HCT116 (cell line): ENCODE measurements around the gene NPTX1. TPM values are rescaled to one million over a fixed set of nuclear protein-coding genes. Genes with fewer than 3 reads are reported as not detected.

ENCODE experiments used
- ATAC-seq: fragments of 200-7000 bp; cut with Tn5 transposase; 2 replicates; pipeline ENCODE4 v1.9.1; 2020; ENCODE audit warnings: mild to moderate bottlenecking, moderate library complexity
- BruUV-seq: library from RNA; stranded (reverse); fragments of 400-500 nt; replicated peaks from 2 replicates; lab custom pipeline; 2021; lab: Mats Ljungman, UMichigan
- CTCF ChIA-PET: fragments of 300-600 bp; sonication (Branson Sonifier 250); formaldehyde crosslinking; loops from one replicate; lab custom pipeline; 2021; ENCODE audit warnings: antibody characterized with exemption; lab: Charles Lee
- POLR2A ChIA-PET: fragments of 300-600, 350-600 bp; sonication (Branson Sonifier 250); formaldehyde crosslinking; loops from one replicate; lab custom pipeline; 2021; ENCODE audit warnings: antibody characterized with exemption; lab: Charles Lee
- RAD21 ChIA-PET, 2 experiments: fragments of 300-600 bp; sonication (Branson Sonifier 250); formaldehyde crosslinking; loops; one replicate each; lab custom pipeline; 2023; ENCODE audit warnings: low total read pairs in 2 of 2; ENCODE audit not compliant: uncharacterized antibody in 2 of 2, unreplicated experiment in 2 of 2, low non-redundant PET in 1 of 2; lab: Charles Lee
- DNase-seq: peaks from one replicate; pipeline ENCODE4 v3.0.0-alpha.2; 2010; ENCODE audit warnings: low read depth, low spot score
- H2AFZ ChIP-seq: fragments of 200-600 bp; shearing (Covaris generic), sonication (generic); 2 replicates; pipeline ENCODE4 v1.6.1; 2017; ENCODE audit warnings: low read depth, mixed run types, mixed read lengths, antibody characterized with exemption, low read length; ENCODE audit not compliant: poor library complexity, severe bottlenecking
- H3K27ac ChIP-seq: 2 replicates; pipeline ENCODE4 v1.5.1; 2012; ENCODE audit warnings: low read depth, low read length
- H3K27me3 ChIP-seq: fragments of 200-600 bp; sonication (generic); 2 replicates; pipeline ENCODE4 v1.6.1; 2016; ENCODE audit warnings: mixed run types, low read length, mixed read lengths; ENCODE audit not compliant: insufficient read depth
- H3K36me3 ChIP-seq, 2 experiments: fragments of 200-500 bp in 1 of 2; fragments of 200-600 bp in 1 of 2; sonication (Bioruptor generic) in 1 of 2; sonication (generic) in 1 of 2; 2 replicates each; pipeline versions ENCODE4 v1.5.1 to v1.6.1; 2014 to 2016; ENCODE audit warnings: low read length in 2 of 2, inconsistent platforms in 1 of 2, mixed read lengths in 1 of 2, mixed run types in 1 of 2; ENCODE audit not compliant: insufficient read depth in 2 of 2, control insufficient read depth in 1 of 2
- H3K4me1 ChIP-seq, 2 experiments: fragments of 200-600 bp in 1 of 2; sonication (generic) in 1 of 2; 2 replicates each; pipeline versions ENCODE4 v1.5.1 to v1.6.1; 2012 to 2017; ENCODE audit warnings: low read length in 2 of 2, inconsistent platforms in 1 of 2, mild to moderate bottlenecking in 1 of 2, mixed read lengths in 1 of 2, mixed run types in 1 of 2, moderate library complexity in 1 of 2; ENCODE audit not compliant: insufficient read depth in 2 of 2, control insufficient read depth in 1 of 2
- H3K4me2 ChIP-seq: fragments of 200-600 bp; sonication (generic); 2 replicates; pipeline ENCODE4 v1.6.1; 2017; ENCODE audit warnings: mixed run types, low read length, mixed read lengths
- H3K4me3 ChIP-seq, 2 experiments: fragments of 200-600 bp in 1 of 2; sonication (generic) in 1 of 2; replicated peaks in 1 of 2; 2 replicates each; pipeline ENCODE4 v1.5.1; 2011 to 2016; ENCODE audit warnings: low read length in 2 of 2, control low read depth in 1 of 2, low read depth in 1 of 2, mild to moderate bottlenecking in 1 of 2, mixed read lengths in 1 of 2, mixed run types in 1 of 2
- H3K79me2 ChIP-seq: fragments of 200-600 bp; sonication (generic); 2 replicates; pipeline ENCODE4 v1.6.1; 2017; ENCODE audit warnings: mild to moderate bottlenecking, mixed run types, low read length, moderate library complexity, mixed read lengths; ENCODE audit not compliant: insufficient read depth
- H3K9ac ChIP-seq: fragments of 200-600 bp; sonication (generic); 2 replicates; pipeline ENCODE4 v1.6.1; 2016; ENCODE audit warnings: low read length, mixed read lengths
- H3K9me2 ChIP-seq: fragments of 200-600 bp; sonication (generic), shearing (Covaris generic); 2 replicates; pipeline ENCODE4 v1.6.1; 2017; ENCODE audit warnings: mixed run types, mild to moderate bottlenecking, moderate library complexity; ENCODE audit not compliant: insufficient read depth
- H3K9me3 ChIP-seq, 2 experiments: fragments of 200-500 bp in 1 of 2; fragments of 200-600 bp in 1 of 2; sonication (Bioruptor generic) in 1 of 2; sonication (generic) in 1 of 2; 2 replicates each; pipeline ENCODE4 v1.6.1; 2014 to 2017; ENCODE audit warnings: low read length in 2 of 2, mixed read lengths in 2 of 2, inconsistent platforms in 1 of 2, low read depth in 1 of 2, mild to moderate bottlenecking in 1 of 2, mixed run types in 1 of 2, moderate library complexity in 1 of 2; ENCODE audit not compliant: control insufficient read depth in 1 of 2, insufficient read depth in 1 of 2
- H4K20me1 ChIP-seq: fragments of 200-600 bp; sonication (generic), shearing (Covaris generic); 2 replicates; pipeline ENCODE4 v1.6.1; 2017; ENCODE audit warnings: mixed run types, mild to moderate bottlenecking, moderate library complexity; ENCODE audit not compliant: insufficient read depth
- CBX3 ChIP-seq: IDR thresholded peaks from 2 replicates; pipeline ENCODE4 v1.6.1; 2012; ENCODE audit warnings: low read depth
- POLR2A ChIP-seq: IDR thresholded peaks from 2 replicates; pipeline ENCODE4 v1.7.0; 2011; ENCODE audit warnings: borderline replicate concordance; ENCODE audit not compliant: insufficient read depth, insufficient read length; ENCODE audit errors: extremely low read depth
- SIN3A ChIP-seq: IDR thresholded peaks from 2 replicates; pipeline ENCODE4 v1.6.1; 2012; ENCODE audit warnings: low read depth
- YY1 ChIP-seq: IDR thresholded peaks from 2 replicates; pipeline ENCODE4 v1.6.1; 2011; ENCODE audit warnings: low read length, low read depth, moderate library complexity, mild to moderate bottlenecking; ENCODE audit not compliant: insufficient replicate concordance; ENCODE audit errors: extremely low read depth
- intact Hi-C: fragments of 100-400 bp; cut with micrococcal nuclease; formaldehyde crosslinking; loops from 2 replicates; pipeline ENCODE4 v1.10.0; 2022
- total RNA-seq: library from RNA; stranded (reverse); gene quantifications from one replicate; pipeline ENCODE4 v1.2.1, GENCODE V29; 2021; ENCODE audit not compliant: unreplicated experiment
- TF ChIP-seq, protein P1 (sequence below): IDR thresholded peaks from 2 replicates; pipeline ENCODE4 v1.6.1; 2012; ENCODE audit warnings: low read depth

The NPTX1 gene
- total RNA-seq, 1 experiment from 2014 or later: 0.15 TPM

DNA sequence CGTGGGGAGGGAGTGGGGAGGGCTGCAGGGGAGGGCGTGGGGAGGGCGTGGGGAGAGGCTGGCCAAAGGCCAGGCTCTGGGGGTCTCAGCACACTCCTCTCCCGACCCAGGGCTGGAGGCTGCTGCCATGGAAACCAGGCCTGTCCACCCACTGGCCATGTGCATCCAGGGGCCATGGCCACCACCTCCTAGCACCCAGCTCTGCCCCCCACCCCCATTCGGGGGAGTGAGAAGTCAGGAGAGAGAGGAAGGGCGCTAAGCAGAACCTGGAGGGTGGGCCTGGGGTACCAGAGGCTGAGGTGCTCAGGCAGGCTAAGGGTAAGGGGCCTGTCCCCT, 31.8 kb downstream of the NPTX1 start:
- Histone ChIP-seq H3K27ac (no peak overlapping the region), H3K36me3 (no peaks in the 10 kb centered on the region), H3K4me2 (no peak overlapping the region), H3K4me3 (no peak overlapping the region), H3K27me3 (peaks cover 3% of the 10 kb centered on the region; the same call in 1 of the 2 replicates), H3K79me2 (no peaks in the 10 kb centered on the region), H4K20me1 (no peaks in the 10 kb centered on the region), H2AFZ (no peak overlapping the region), H3K9me3 (no peaks in the 10 kb centered on the region), H3K9ac (no peak overlapping the region), H3K4me1 (peaks cover 0 to 13% of the 10 kb centered on the region in 2 experiments; a peak in 1 of 4 replicates), H3K9me2 (no peaks in the 10 kb centered on the region)
- no TSS peak for BruUV-seq
- RAD21 ChIA-PET: no interaction called here
- CTCF ChIA-PET: no interaction called here
- no peak for DNase-seq
- no peak for ATAC-seq
- POLR2A ChIA-PET: no interaction called here
- intact Hi-C loops: no loop called here
- TF ChIP-seq POLR2A (no peak), SIN3A (no peak), YY1 (no peak), CBX3 (no peak)
- TF ChIP-seq, protein P1, sequence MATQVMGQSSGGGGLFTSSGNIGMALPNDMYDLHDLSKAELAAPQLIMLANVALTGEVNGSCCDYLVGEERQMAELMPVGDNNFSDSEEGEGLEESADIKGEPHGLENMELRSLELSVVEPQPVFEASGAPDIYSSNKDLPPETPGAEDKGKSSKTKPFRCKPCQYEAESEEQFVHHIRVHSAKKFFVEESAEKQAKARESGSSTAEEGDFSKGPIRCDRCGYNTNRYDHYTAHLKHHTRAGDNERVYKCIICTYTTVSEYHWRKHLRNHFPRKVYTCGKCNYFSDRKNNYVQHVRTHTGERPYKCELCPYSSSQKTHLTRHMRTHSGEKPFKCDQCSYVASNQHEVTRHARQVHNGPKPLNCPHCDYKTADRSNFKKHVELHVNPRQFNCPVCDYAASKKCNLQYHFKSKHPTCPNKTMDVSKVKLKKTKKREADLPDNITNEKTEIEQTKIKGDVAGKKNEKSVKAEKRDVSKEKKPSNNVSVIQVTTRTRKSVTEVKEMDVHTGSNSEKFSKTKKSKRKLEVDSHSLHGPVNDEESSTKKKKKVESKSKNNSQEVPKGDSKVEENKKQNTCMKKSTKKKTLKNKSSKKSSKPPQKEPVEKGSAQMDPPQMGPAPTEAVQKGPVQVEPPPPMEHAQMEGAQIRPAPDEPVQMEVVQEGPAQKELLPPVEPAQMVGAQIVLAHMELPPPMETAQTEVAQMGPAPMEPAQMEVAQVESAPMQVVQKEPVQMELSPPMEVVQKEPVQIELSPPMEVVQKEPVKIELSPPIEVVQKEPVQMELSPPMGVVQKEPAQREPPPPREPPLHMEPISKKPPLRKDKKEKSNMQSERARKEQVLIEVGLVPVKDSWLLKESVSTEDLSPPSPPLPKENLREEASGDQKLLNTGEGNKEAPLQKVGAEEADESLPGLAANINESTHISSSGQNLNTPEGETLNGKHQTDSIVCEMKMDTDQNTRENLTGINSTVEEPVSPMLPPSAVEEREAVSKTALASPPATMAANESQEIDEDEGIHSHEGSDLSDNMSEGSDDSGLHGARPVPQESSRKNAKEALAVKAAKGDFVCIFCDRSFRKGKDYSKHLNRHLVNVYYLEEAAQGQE: no peak
